Stomach (tissue), 4 donors: ENCODE data around the gene KIF21A.

Source experiments
- POLR2A ChIP-seq, 4 donors: fragments of 450-650 bp; IDR thresholded peaks; one replicate each; pipeline ENCODE4 v1.6.1; 2016; ENCODE audit warnings: antibody characterized with exemption in 4 of 4, control low read depth in 2 of 4, mild to moderate bottlenecking in 1 of 4, moderate library complexity in 1 of 4
- POLR2AphosphoS5 ChIP-seq, 3 donors: sonication (generic); formaldehyde crosslinking; IDR thresholded peaks; one replicate each; pipeline ENCODE4 v1.6.1; 2016; ENCODE audit warnings: antibody characterized with exemption in 3 of 3
- TF ChIP-seq, protein P1 (sequence below), 7 experiments: fragments of 450-650 bp in 4 of 7; fragments of 200-600 bp in 3 of 7; sonication (generic) in 3 of 7; IDR thresholded peaks; one replicate each; pipeline ENCODE4 v1.5.1; 2016 to 2019; ENCODE audit warnings: antibody characterized with exemption in 7 of 7, control low read depth in 2 of 7, mild to moderate bottlenecking in 1 of 7

DNA sequence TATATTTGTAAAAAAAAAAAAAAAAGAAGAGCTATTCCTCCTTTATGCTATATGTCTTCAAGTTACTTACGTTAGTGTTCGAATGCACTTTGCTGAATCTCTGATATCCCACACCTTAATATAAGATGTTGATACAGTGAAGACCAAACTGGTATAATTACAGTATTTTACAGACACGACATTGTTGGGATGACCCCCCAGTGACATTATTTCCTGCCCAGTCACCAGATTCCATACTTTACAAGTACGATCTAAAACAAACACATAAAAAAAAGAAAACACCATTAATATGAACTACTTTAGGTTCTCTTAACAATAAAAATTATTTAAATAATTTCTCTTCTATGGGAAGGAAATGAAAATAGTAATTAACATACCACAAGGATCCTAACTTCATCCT is 133.4 kb downstream of the KIF21A start:
- TF ChIP-seq, protein P1, sequence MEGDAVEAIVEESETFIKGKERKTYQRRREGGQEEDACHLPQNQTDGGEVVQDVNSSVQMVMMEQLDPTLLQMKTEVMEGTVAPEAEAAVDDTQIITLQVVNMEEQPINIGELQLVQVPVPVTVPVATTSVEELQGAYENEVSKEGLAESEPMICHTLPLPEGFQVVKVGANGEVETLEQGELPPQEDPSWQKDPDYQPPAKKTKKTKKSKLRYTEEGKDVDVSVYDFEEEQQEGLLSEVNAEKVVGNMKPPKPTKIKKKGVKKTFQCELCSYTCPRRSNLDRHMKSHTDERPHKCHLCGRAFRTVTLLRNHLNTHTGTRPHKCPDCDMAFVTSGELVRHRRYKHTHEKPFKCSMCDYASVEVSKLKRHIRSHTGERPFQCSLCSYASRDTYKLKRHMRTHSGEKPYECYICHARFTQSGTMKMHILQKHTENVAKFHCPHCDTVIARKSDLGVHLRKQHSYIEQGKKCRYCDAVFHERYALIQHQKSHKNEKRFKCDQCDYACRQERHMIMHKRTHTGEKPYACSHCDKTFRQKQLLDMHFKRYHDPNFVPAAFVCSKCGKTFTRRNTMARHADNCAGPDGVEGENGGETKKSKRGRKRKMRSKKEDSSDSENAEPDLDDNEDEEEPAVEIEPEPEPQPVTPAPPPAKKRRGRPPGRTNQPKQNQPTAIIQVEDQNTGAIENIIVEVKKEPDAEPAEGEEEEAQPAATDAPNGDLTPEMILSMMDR (IDR thresholded peaks at IDR 0.05): no peak
- no peak for TF ChIP-seq POLR2A (IDR thresholded peaks at IDR 0.05)
- no peak for TF ChIP-seq POLR2AphosphoS5 (IDR thresholded peaks at IDR 0.05)
